Ovary (tissue), 9 donors: ENCODE results near the gene C8B. TPM values are rescaled to one million over a fixed set of nuclear protein-coding genes. Genes with fewer than 3 reads are reported as not detected.

Source experiments
- DNase-seq, 5 donors: peaks; one replicate each; pipeline ENCODE4 v3.0.0-alpha.2; 2019 to 2020
- H3K27ac ChIP-seq, 2 donors: fragments of 200-600 bp; one replicate each; pipeline versions ENCODE4 v1.5.1 to v1.8.0; 2019 to 2022
- H3K27me3 ChIP-seq: fragments of 200-600 bp; one replicate; pipeline ENCODE4 v1.8.0; 2022
- H3K36me3 ChIP-seq: fragments of 200-600 bp; sonication (generic); one replicate; pipeline ENCODE4 v1.5.1; 2019
- H3K4me1 ChIP-seq: one replicate; pipeline ENCODE4 v1.8.1; 2013; ENCODE audit warnings: mild to moderate bottlenecking, moderate library complexity; ENCODE audit not compliant: insufficient read depth
- H3K4me3 ChIP-seq: fragments of 200-600 bp; sonication (generic); one replicate; pipeline ENCODE4 v1.5.1; 2017
- H3K9me3 ChIP-seq, 2 donors: fragments of 200-600 bp in 1 of 2; sonication (generic) in 1 of 2; one replicate each; pipeline versions ENCODE4 v1.5.1 to v1.8.1; 2013 to 2019; ENCODE audit warnings: mild to moderate bottlenecking in 1 of 2, moderate library complexity in 1 of 2
- EP300 ChIP-seq: sonication (generic); formaldehyde crosslinking; IDR thresholded peaks from one replicate; pipeline ENCODE4 v1.6.1; 2017; ENCODE audit warnings: antibody characterized with exemption
- POLR2A ChIP-seq: fragments of 450-650 bp; IDR thresholded peaks from one replicate; pipeline ENCODE4 v1.6.1; 2017; ENCODE audit warnings: antibody characterized with exemption, mild to moderate bottlenecking, moderate library complexity
- WGBS, 3 donors: extraction: QIAGEN DNeasy Blood & Tissue Kit in 1 of 3; methylation state at CpG; one replicate each; pipeline versions ENCODE4 v1.1.5 to v1.1.7; 2013 to 2017; 5-methylcytosine and 5-hydroxymethylcytosine counted together
- intact Hi-C, 4 donors: fragments of 100-400 bp; cut with DNase I; formaldehyde crosslinking; loops; one replicate each; pipeline versions ENCODE4 v1.11.0 to v1.15.1; 2022 to 2023
- polyA plus RNA-seq, 2 donors: library from polyadenylated mRNA; stranded (reverse); fragments of 200-250 nt in 1 of 2; fragments of 350-450 nt in 1 of 2; fragmentation: Illumina TruSeq in 1 of 2; extraction: RNeasy Lipid Tissue Mini Kit (QIAGEN cat#74804) in 1 of 2; gene quantifications; one replicate each; pipeline ENCODE4 v1.2.3, GENCODE V29; 2013 to 2014
- total RNA-seq, 7 donors: library from RNA; depleted of rRNA in 2 of 7; stranded (reverse); fragments of >200 nt in 2 of 7; fragmentation: NEBNext Ultra II Directional in 3 of 7; extraction: Animal tissue kit (Norgen Biotek cat#: 25700) in 3 of 7; gene quantifications; one replicate each; pipeline versions ENCODE4 v1.1.0 to v1.2.4, GENCODE V29; 2016 to 2023
- TF ChIP-seq, protein P1 (sequence below), 3 donors: fragments of 450-650 bp in 2 of 3; fragments of 200-600 bp in 1 of 3; IDR thresholded peaks; one replicate each; pipeline versions ENCODE4 v1.5.1 to v1.8.0; 2016 to 2022; ENCODE audit warnings: antibody characterized with exemption in 3 of 3, mild to moderate bottlenecking in 1 of 3
- donor health status: DM: no; HTN: no; CAD: no; lungs with moderate emphysema.
- donor health status: DM: no; HTN: no; CAD: no.
- donor health status: Bipolar disorder and iron deficiency.
- donor health status: DM: yes; HTN: yes; CAD: no.
- donor health status: DM: no; HTN: no; CAD: no.
- donor health status: DM: yes; HTN: yes; CAD: no.

Gene C8B
- total and polyA plus RNA-seq, 9 donors = 0.13 TPM; not detected in 8

DNA sequence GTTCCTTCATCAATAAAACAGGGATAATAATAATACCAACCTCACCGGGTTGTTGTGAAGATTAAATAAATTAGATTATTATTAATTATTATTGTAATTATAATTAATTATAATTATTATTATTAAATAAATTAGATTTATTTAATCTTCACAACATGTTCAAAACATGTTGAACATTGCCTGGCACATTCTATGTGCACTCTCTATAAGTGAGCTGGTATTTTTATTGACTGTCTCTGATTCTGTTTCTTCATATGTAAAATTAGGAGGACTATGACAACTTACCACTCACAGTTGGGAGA, 834 bp upstream of the C8B start:
- intact Hi-C loops = no loop called here
- 95 to 98% (median 97%) methylated on average over 1 of the region's 1 CpG for WGBS, 3 donors

DNA sequence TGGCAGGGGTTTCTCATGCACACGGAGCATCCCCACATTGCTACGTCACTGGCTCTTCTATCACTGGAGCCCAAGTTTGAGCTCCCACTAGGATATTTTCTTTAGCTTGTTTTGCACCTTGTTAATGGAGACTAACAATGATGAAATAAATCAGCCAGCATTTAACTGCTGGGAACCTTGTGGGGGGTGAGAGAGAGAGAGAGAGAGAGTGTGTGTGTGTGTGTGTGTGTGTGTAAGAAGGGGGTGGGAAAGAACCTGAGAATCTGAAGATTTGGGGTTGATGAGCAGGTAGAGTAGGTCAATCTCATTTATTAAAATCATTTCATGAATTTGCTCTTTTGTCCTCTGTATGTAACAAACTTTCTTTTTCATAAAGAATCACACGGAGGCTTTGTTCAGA, 624 bp downstream of the C8B start:
- 63 to 82% (median 67%) methylated on average over 3 of the region's 3 CpGs for WGBS, 3 donors
- Histone ChIP-seq H3K4me3 (no peak overlapping the region), H3K27ac (no peak overlapping the region), H3K27me3 (no peaks in the 10 kb centered on the region), H3K4me1 (no peaks in the 10 kb centered on the region), H3K36me3 (no peaks in the 10 kb centered on the region), H3K9me3 (no peaks in the 10 kb centered on the region)
- no peak for DNase-seq
- intact Hi-C loops = no loop called here
- no peak for TF ChIP-seq POLR2A
- TF ChIP-seq, protein P1, sequence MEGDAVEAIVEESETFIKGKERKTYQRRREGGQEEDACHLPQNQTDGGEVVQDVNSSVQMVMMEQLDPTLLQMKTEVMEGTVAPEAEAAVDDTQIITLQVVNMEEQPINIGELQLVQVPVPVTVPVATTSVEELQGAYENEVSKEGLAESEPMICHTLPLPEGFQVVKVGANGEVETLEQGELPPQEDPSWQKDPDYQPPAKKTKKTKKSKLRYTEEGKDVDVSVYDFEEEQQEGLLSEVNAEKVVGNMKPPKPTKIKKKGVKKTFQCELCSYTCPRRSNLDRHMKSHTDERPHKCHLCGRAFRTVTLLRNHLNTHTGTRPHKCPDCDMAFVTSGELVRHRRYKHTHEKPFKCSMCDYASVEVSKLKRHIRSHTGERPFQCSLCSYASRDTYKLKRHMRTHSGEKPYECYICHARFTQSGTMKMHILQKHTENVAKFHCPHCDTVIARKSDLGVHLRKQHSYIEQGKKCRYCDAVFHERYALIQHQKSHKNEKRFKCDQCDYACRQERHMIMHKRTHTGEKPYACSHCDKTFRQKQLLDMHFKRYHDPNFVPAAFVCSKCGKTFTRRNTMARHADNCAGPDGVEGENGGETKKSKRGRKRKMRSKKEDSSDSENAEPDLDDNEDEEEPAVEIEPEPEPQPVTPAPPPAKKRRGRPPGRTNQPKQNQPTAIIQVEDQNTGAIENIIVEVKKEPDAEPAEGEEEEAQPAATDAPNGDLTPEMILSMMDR (IDR thresholded peaks at IDR 0.05) = no peak
- no peak for TF ChIP-seq EP300

More for the DNA sequence above, 834 bp upstream of the C8B start:
- DNase-seq = no peak
- Histone ChIP-seq H3K27me3 (no peaks in the 10 kb centered on the region), H3K4me3 (no peak overlapping the region), H3K36me3 (no peaks in the 10 kb centered on the region), H3K9me3 (no peaks in the 10 kb centered on the region), H3K4me1 (no peaks in the 10 kb centered on the region), H3K27ac (no peak overlapping the region)
- TF ChIP-seq EP300 (no peak), POLR2A (no peak)
- TF ChIP-seq, protein P1 (IDR thresholded peaks at IDR 0.05) = no peak

DNA sequence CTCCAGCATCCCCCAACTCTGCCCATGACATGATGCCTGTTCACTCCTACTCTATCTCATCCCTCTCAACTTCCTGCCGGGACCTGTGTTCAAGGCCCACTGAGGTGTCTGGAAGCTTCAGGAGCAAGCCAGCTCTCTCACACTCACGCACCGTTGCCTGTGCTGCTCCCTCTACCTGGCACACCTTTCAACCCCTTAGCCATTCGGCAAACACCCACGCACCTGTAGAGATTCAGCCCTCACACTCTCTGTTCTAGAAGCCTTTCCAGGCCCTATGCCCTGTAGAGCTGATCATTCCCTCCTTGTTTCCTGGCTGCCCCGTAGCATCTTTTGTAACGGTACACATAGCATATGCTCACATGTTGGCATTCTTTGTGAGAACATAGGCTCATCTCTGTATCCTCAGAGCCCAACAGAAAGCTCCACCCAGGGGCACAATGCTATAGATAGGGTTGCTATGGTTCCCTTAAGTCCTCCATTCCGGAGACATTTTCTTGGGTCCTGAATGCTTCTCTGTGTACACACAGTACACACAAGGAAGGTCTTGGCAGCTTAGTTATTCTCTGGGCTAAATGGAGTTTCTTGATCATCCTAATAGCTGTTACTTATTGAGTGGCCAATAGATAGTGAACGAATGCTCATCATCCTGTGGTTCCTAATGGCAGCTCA, 1.3 kb downstream of the C8B start:
- intact Hi-C loops = no loop called here
- DNase-seq = no peak
- WGBS, 3 donors = 86 to 91% (median 88%) methylated on average over 9 of the region's 9 CpGs
- Histone ChIP-seq H3K4me3 (no peak overlapping the region), H3K27me3 (no peaks in the 10 kb centered on the region), H3K9me3 (no peaks in the 10 kb centered on the region), H3K36me3 (no peaks in the 10 kb centered on the region), H3K4me1 (no peaks in the 10 kb centered on the region), H3K27ac (no peak overlapping the region)
- TF ChIP-seq, protein P1 (IDR thresholded peaks at IDR 0.05) = no peak
- no peak for TF ChIP-seq EP300
- TF ChIP-seq POLR2A = no peak

DNA sequence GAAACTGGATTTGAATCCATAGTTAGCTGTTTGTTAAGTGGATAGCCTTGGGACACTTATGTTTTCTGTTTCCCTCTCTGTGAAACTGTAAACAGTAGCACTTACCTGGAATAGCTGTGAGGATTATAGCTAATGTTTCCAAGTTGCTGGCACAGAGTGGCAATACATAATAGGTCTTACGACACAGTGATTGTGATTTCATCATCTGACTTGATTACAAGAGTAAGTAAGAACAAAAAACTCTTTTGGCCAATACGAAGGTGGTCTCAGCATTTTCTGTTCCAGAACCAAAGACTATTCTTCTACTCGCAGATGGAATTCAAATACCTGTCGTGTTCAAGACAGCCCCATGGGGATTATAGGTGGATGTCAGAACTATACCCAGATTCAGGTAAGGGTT, 2.1 kb downstream of the C8B start:
- Histone ChIP-seq H3K27ac (no peak overlapping the region), H3K36me3 (no peaks in the 10 kb centered on the region), H3K4me1 (no peaks in the 10 kb centered on the region), H3K4me3 (no peak overlapping the region), H3K9me3 (no peaks in the 10 kb centered on the region), H3K27me3 (no peaks in the 10 kb centered on the region)
- intact Hi-C loops = no loop called here
- no peak for TF ChIP-seq POLR2A
- TF ChIP-seq EP300 = no peak
- TF ChIP-seq, protein P1 (IDR thresholded peaks at IDR 0.05) = no peak
- no peak for DNase-seq
- WGBS, 3 donors = 80 to 87% (median 83%) methylated on average over 4 of the region's 4 CpGs
